ENCODE measurements around the gene WASL.
"Not testable (repeated sequence)": the region's sequence is repeated elsewhere in the genome, so short reads cannot be mapped to it uniquely, and the experiment has no call there.

WASL gene

GRCh38 chr7:123746931-123747488, 1.8 kb downstream of the WASL start:
- H3K4me1 ChIP-seq (ENCODE audit: control insufficient read depth, low read depth, low read length): peaks cover 47% of the 10 kb centered on the region
- peak overlapping the region; percentile 78 for H3K4me3 ChIP-seq (ENCODE audit: low read length)
- no peak overlapping the region for H3K27ac ChIP-seq (ENCODE audit: low read length)
- H3K9me3 ChIP-seq (ENCODE audit: control insufficient read depth, low read depth, low read length): no peaks in the 10 kb centered on the region
- H3K36me3 ChIP-seq (ENCODE audit: control insufficient read depth, low read depth, low read length): no peaks in the 10 kb centered on the region
- H3K27me3 ChIP-seq (ENCODE audit: control insufficient read depth, insufficient read depth, low read length): no peaks in the 10 kb centered on the region
- H3K9ac ChIP-seq (ENCODE audit: low read length): peak overlapping the region; percentile 75

GRCh38 chr7:123746055-123746454, 2.7 kb downstream of the WASL start:
- Histone ChIP-seq H3K4me3 (ENCODE audit: low read length) (peak overlapping the region; percentile 78), H3K9me3 (ENCODE audit: control insufficient read depth, low read depth, low read length) (no peaks in the 10 kb centered on the region), H3K36me3 (ENCODE audit: control insufficient read depth, low read depth, low read length) (no peaks in the 10 kb centered on the region), H3K4me1 (ENCODE audit: control insufficient read depth, low read depth, low read length) (peaks cover 40% of the 10 kb centered on the region), H3K9ac (ENCODE audit: low read length) (no peak overlapping the region), H3K27me3 (ENCODE audit: control insufficient read depth, insufficient read depth, low read length) (no peaks in the 10 kb centered on the region), H3K27ac (ENCODE audit: low read length) (no peak overlapping the region)

GRCh38 chr7:123745437-123745836, 3.4 kb downstream of the WASL start:
- Histone ChIP-seq H3K27ac (ENCODE audit: low read length) (no peak overlapping the region), H3K9ac (ENCODE audit: low read length) (no peak overlapping the region), H3K4me3 (ENCODE audit: low read length) (no peak overlapping the region), H3K4me1 (ENCODE audit: control insufficient read depth, low read depth, low read length) (peaks cover 36% of the 10 kb centered on the region), H3K27me3 (ENCODE audit: control insufficient read depth, insufficient read depth, low read length) (no peaks in the 10 kb centered on the region), H3K9me3 (ENCODE audit: control insufficient read depth, low read depth, low read length) (no peaks in the 10 kb centered on the region), H3K36me3 (ENCODE audit: control insufficient read depth, low read depth, low read length) (no peaks in the 10 kb centered on the region)

GRCh38 chr7:123744416-123744815, 4.4 kb downstream of the WASL start:
- Histone ChIP-seq H3K4me1 (ENCODE audit: control insufficient read depth, low read depth, low read length) (peaks cover 33% of the 10 kb centered on the region), H3K9me3 (ENCODE audit: control insufficient read depth, low read depth, low read length) (no peaks in the 10 kb centered on the region), H3K27me3 (ENCODE audit: control insufficient read depth, insufficient read depth, low read length) (no peaks in the 10 kb centered on the region), H3K36me3 (ENCODE audit: control insufficient read depth, low read depth, low read length) (no peaks in the 10 kb centered on the region), H3K9ac (ENCODE audit: low read length) (no peak overlapping the region), H3K27ac (ENCODE audit: low read length) (no peak overlapping the region), H3K4me3 (ENCODE audit: low read length) (no peak overlapping the region)

- H3K4me3 ChIP-seq (ENCODE audit: low read length): no peak overlapping the region
- peaks cover 28% of the 10 kb centered on the region for H3K4me1 ChIP-seq (ENCODE audit: control insufficient read depth, low read depth, low read length)
- no peaks in the 10 kb centered on the region for H3K36me3 ChIP-seq (ENCODE audit: control insufficient read depth, low read depth, low read length)
- no peaks in the 10 kb centered on the region for H3K9me3 ChIP-seq (ENCODE audit: control insufficient read depth, low read depth, low read length)
- no peak overlapping the region for H3K27ac ChIP-seq (ENCODE audit: low read length)
- H3K9ac ChIP-seq (ENCODE audit: low read length): no peak overlapping the region
- no peaks in the 10 kb centered on the region for H3K27me3 ChIP-seq (ENCODE audit: control insufficient read depth, insufficient read depth, low read length)
These were observed 6.9 kb downstream of the WASL start for GRCh38 chr7:123741940-123742339.

GRCh38 chr7:123738808-123739207, 10.0 kb downstream of the WASL start:
- no peak overlapping the region for H3K9ac ChIP-seq (ENCODE audit: low read length)
- no peak overlapping the region for H3K4me3 ChIP-seq (ENCODE audit: low read length)
- H3K36me3 ChIP-seq (ENCODE audit: control insufficient read depth, low read depth, low read length): no peaks in the 10 kb centered on the region
- H3K4me1 ChIP-seq (ENCODE audit: control insufficient read depth, low read depth, low read length): peaks cover 12% of the 10 kb centered on the region
- no peaks in the 10 kb centered on the region for H3K9me3 ChIP-seq (ENCODE audit: control insufficient read depth, low read depth, low read length)
- no peak overlapping the region for H3K27ac ChIP-seq (ENCODE audit: low read length)
- no peaks in the 10 kb centered on the region for H3K27me3 ChIP-seq (ENCODE audit: control insufficient read depth, insufficient read depth, low read length)

GRCh38 chr7:123738356-123738755, 10.4 kb downstream of the WASL start:
- no peaks in the 10 kb centered on the region for H3K9me3 ChIP-seq (ENCODE audit: control insufficient read depth, low read depth, low read length)
- no peak overlapping the region for H3K4me3 ChIP-seq (ENCODE audit: low read length)
- H3K27ac ChIP-seq (ENCODE audit: low read length): no peak overlapping the region
- no peaks in the 10 kb centered on the region for H3K27me3 ChIP-seq (ENCODE audit: control insufficient read depth, insufficient read depth, low read length)
- no peaks in the 10 kb centered on the region for H3K36me3 ChIP-seq (ENCODE audit: control insufficient read depth, low read depth, low read length)
- peaks cover 7% of the 10 kb centered on the region for H3K4me1 ChIP-seq (ENCODE audit: control insufficient read depth, low read depth, low read length)
- H3K9ac ChIP-seq (ENCODE audit: low read length): no peak overlapping the region

- not testable (repeated sequence) for H3K27ac ChIP-seq (ENCODE audit: low read length); H3K9ac ChIP-seq (ENCODE audit: low read length); H3K36me3 ChIP-seq (ENCODE audit: control insufficient read depth, low read depth, low read length); H3K27me3 ChIP-seq (ENCODE audit: control insufficient read depth, insufficient read depth, low read length); H3K9me3 ChIP-seq (ENCODE audit: control insufficient read depth, low read depth, low read length); H3K4me3 ChIP-seq (ENCODE audit: low read length); H3K4me1 ChIP-seq (ENCODE audit: control insufficient read depth, low read depth, low read length)
These were observed 11.6 kb downstream of the WASL start for GRCh38 chr7:123737168-123737674.

- H3K9me3 ChIP-seq (ENCODE audit: control insufficient read depth, low read depth, low read length): no peaks in the 10 kb centered on the region
- H3K27me3 ChIP-seq (ENCODE audit: control insufficient read depth, insufficient read depth, low read length): no peaks in the 10 kb centered on the region
- no peak overlapping the region for H3K9ac ChIP-seq (ENCODE audit: low read length)
- no peak overlapping the region for H3K27ac ChIP-seq (ENCODE audit: low read length)
- H3K36me3 ChIP-seq (ENCODE audit: control insufficient read depth, low read depth, low read length): no peaks in the 10 kb centered on the region
- no peaks in the 10 kb centered on the region for H3K4me1 ChIP-seq (ENCODE audit: control insufficient read depth, low read depth, low read length)
- H3K4me3 ChIP-seq (ENCODE audit: low read length): no peak overlapping the region
These were observed 13.3 kb downstream of the WASL start for GRCh38 chr7:123735539-123735938.

GRCh38 chr7:123734498-123734897, 14.3 kb downstream of the WASL start:
- H3K4me3 ChIP-seq (ENCODE audit: low read length): no peak overlapping the region
- no peaks in the 10 kb centered on the region for H3K9me3 ChIP-seq (ENCODE audit: control insufficient read depth, low read depth, low read length)
- no peaks in the 10 kb centered on the region for H3K36me3 ChIP-seq (ENCODE audit: control insufficient read depth, low read depth, low read length)
- no peak overlapping the region for H3K27ac ChIP-seq (ENCODE audit: low read length)
- H3K27me3 ChIP-seq (ENCODE audit: control insufficient read depth, insufficient read depth, low read length): no peaks in the 10 kb centered on the region
- no peak overlapping the region for H3K9ac ChIP-seq (ENCODE audit: low read length)
- no peaks in the 10 kb centered on the region for H3K4me1 ChIP-seq (ENCODE audit: control insufficient read depth, low read depth, low read length)

- H3K4me3 ChIP-seq (ENCODE audit: low read length): no peak overlapping the region
- H3K27me3 ChIP-seq (ENCODE audit: control insufficient read depth, insufficient read depth, low read length): no peaks in the 10 kb centered on the region
- no peak overlapping the region for H3K27ac ChIP-seq (ENCODE audit: low read length)
- no peaks in the 10 kb centered on the region for H3K4me1 ChIP-seq (ENCODE audit: control insufficient read depth, low read depth, low read length)
- H3K9me3 ChIP-seq (ENCODE audit: control insufficient read depth, low read depth, low read length): no peaks in the 10 kb centered on the region
- no peak overlapping the region for H3K9ac ChIP-seq (ENCODE audit: low read length)
- no peaks in the 10 kb centered on the region for H3K36me3 ChIP-seq (ENCODE audit: control insufficient read depth, low read depth, low read length)
These were observed 16.3 kb downstream of the WASL start for GRCh38 chr7:123732413-123733091.

- Histone ChIP-seq H3K4me3 (ENCODE audit: low read length) (no peak overlapping the region), H3K27me3 (ENCODE audit: control insufficient read depth, insufficient read depth, low read length) (no peaks in the 10 kb centered on the region), H3K4me1 (ENCODE audit: control insufficient read depth, low read depth, low read length) (peaks cover 16% of the 10 kb centered on the region), H3K36me3 (ENCODE audit: control insufficient read depth, low read depth, low read length) (no peaks in the 10 kb centered on the region), H3K9ac (ENCODE audit: low read length) (no peak overlapping the region), H3K27ac (ENCODE audit: low read length) (no peak overlapping the region), H3K9me3 (ENCODE audit: control insufficient read depth, low read depth, low read length) (no peaks in the 10 kb centered on the region)
These were observed 19.6 kb downstream of the WASL start for GRCh38 chr7:123729218-123729578.

Data from iPS-18a (cell line).